Keratinocyte (primary cell): Measurements from ENCODE around the gene GRK1. TPM values are rescaled to one million over a fixed set of nuclear protein-coding genes. Genes with fewer than 3 reads are reported as not detected.

Source experiments
- DNase-seq: peaks from one replicate; pipeline ENCODE4 v3.0.0-alpha.2; 2011; ENCODE audit warnings: low read depth, missing footprints, low spot score
- FAIRE-seq: peaks from 2 replicates; lab custom pipeline; 2011; peaks lifted over from hg19 to GRCh38; lab: Jason Lieb, UNC
- H2AFZ ChIP-seq: 2 replicates; pipeline ENCODE4 v1.6.0; 2012; ENCODE audit warnings: low read length, control low read depth, inconsistent platforms; ENCODE audit not compliant: control insufficient read depth
- H3K27ac ChIP-seq: 2 replicates; pipeline ENCODE4 v1.5.1; 2011; ENCODE audit warnings: low read length; ENCODE audit not compliant: control insufficient read depth, insufficient read depth
- H3K27me3 ChIP-seq: 3 replicates; pipeline ENCODE4 v1.6.0; 2011; ENCODE audit warnings: low read length; ENCODE audit not compliant: control insufficient read depth, insufficient read depth; ENCODE audit errors: extremely low read depth
- H3K36me3 ChIP-seq, 2 experiments: 2 replicates in 1 of 2; 3 replicates in 1 of 2; pipeline ENCODE4 v1.5.1; 2011; ENCODE audit warnings: low read length in 2 of 2, mild to moderate bottlenecking in 1 of 2; ENCODE audit not compliant: control insufficient read depth in 2 of 2, insufficient read depth in 2 of 2; ENCODE audit errors: extremely low read depth in 1 of 2
- H3K4me1 ChIP-seq: 3 replicates; pipeline ENCODE4 v1.5.1; 2011; ENCODE audit warnings: low read length; ENCODE audit not compliant: control insufficient read depth, insufficient read depth; ENCODE audit errors: extremely low read depth
- H3K4me2 ChIP-seq: 3 replicates; pipeline ENCODE4 v1.6.0; 2011; ENCODE audit warnings: low read depth, low read length; ENCODE audit not compliant: control insufficient read depth, insufficient read depth; ENCODE audit errors: extremely low read depth
- H3K4me3 ChIP-seq, 3 experiments: fragments of 200-600 bp in 1 of 3; sonication (generic) in 1 of 3; 2 replicates in 2 of 3; 3 replicates in 1 of 3; pipeline ENCODE4 v1.5.1; 2011 to 2016; ENCODE audit warnings: low read length in 3 of 3, mild to moderate bottlenecking in 3 of 3, control low read depth in 2 of 3, inconsistent platforms in 1 of 3, low read depth in 1 of 3, mixed read lengths in 1 of 3, mixed run types in 1 of 3, moderate library complexity in 1 of 3; ENCODE audit not compliant: control insufficient read depth in 2 of 3, insufficient read depth in 2 of 3; ENCODE audit errors: extremely low read depth in 1 of 3
- H3K79me2 ChIP-seq: 2 replicates; pipeline ENCODE4 v1.6.0; 2012; ENCODE audit warnings: low read length; ENCODE audit not compliant: control insufficient read depth, insufficient read depth
- H3K9ac ChIP-seq: 3 replicates; pipeline ENCODE4 v1.6.0; 2011; ENCODE audit warnings: low read length; ENCODE audit not compliant: control insufficient read depth, insufficient read depth; ENCODE audit errors: extremely low read depth
- H3K9me1 ChIP-seq: 3 replicates; pipeline ENCODE4 v1.6.0; 2011; ENCODE audit warnings: low read length; ENCODE audit not compliant: control insufficient read depth, insufficient read depth; ENCODE audit errors: extremely low read depth
- H3K9me3 ChIP-seq: 2 replicates; pipeline ENCODE4 v1.5.1; 2012; ENCODE audit warnings: low read depth, low read length; ENCODE audit not compliant: control insufficient read depth
- H4K20me1 ChIP-seq: 3 replicates; pipeline ENCODE4 v1.6.0; 2011; ENCODE audit warnings: low read length; ENCODE audit not compliant: control insufficient read depth, insufficient read depth; ENCODE audit errors: extremely low read depth
- EZH2 ChIP-seq: IDR thresholded peaks from one replicate; pipeline ENCODE4 v1.6.1; 2012; ENCODE audit warnings: inconsistent platforms, mild to moderate bottlenecking, low read length, moderate library complexity
- dilution Hi-C: fragments of 300-500 bp; cut with MboI; formaldehyde crosslinking; loops from one replicate; pipeline ENCODE4 v1.7.0; 2020; ENCODE audit warnings: low sequenced_read_pairs; ENCODE audit not compliant: extremely low pct_ligation_motif_present
- polyA plus RNA-seq, 5 experiments: library from polyadenylated mRNA; depleted of rRNA in 3 of 5; stranded (reverse) in 3 of 5; stranded (forward) in 1 of 5; unstranded in 1 of 5; fragments of >200 nt; gene quantifications; 1 replicate in 1 of 5; 2 replicates in 3 of 5; 3 replicates in 1 of 5; pipeline versions ENCODE4 v1.2.1 to v1.2.3, GENCODE V29; 2011 to 2012; ENCODE audit warnings: missing spikeins in 2 of 5, low read depth in 1 of 5, low replicate concordance in 1 of 5
- TF ChIP-seq, protein P1 (sequence below), 3 experiments: IDR thresholded peaks in 1 of 3; conservative IDR thresholded peaks in 1 of 3; optimal IDR thresholded peaks in 1 of 3; 2 replicates in 2 of 3; 3 replicates in 1 of 3; pipeline versions ENCODE3 to v1.5.1; 2011; ENCODE audit warnings: low read length in 3 of 3, mild to moderate bottlenecking in 3 of 3, moderate library complexity in 2 of 3, control low read depth in 1 of 3, inconsistent platforms in 1 of 3; ENCODE audit not compliant: insufficient read depth in 2 of 3; ENCODE audit errors: extremely low read depth in 1 of 3

The GRK1 gene
- polyA plus RNA-seq, 1 donor (not counting 4 experiments of a cell fraction or from before 2014, with no cell fraction given), result not detected

DNA sequence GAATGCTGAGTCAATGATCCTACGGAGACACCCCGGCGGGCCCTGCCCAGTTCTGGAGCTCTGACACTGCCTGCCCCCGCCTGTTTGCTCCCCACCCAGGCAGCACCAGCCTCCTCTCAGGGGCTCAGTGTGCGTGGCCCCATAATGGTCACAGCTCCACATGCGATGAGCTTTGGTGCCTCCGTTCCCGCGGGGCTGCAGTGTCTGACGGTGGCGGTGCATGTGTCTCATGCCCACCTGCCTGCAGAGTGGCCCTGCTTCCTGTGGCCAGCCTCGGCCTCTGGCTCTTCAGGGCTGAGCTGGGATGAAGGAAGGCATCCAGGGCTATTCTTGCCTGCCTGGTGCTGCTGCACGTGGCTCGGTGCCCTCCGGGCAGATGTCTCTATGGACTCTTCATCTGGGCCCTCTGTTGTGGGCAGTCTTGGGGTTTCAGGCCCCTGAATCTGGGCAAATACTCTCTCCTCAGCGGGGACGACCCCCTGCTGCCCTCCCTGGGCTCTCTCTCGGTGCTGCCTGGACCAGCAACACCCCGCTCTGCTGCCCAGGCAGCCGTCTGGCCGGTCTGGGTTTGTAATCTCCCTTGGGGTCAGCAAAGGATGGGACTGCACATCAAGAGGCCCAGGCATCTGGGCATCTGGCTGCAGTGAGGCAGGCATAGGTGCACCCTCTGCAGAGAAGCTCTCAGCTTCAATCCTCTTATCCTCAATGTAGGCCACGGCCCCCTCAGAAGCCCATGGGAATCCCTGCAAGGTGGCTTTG is 72.7 kb downstream of the GRK1 start:
- dilution Hi-C loops, result no loop called here
- TF ChIP-seq, protein P1, sequence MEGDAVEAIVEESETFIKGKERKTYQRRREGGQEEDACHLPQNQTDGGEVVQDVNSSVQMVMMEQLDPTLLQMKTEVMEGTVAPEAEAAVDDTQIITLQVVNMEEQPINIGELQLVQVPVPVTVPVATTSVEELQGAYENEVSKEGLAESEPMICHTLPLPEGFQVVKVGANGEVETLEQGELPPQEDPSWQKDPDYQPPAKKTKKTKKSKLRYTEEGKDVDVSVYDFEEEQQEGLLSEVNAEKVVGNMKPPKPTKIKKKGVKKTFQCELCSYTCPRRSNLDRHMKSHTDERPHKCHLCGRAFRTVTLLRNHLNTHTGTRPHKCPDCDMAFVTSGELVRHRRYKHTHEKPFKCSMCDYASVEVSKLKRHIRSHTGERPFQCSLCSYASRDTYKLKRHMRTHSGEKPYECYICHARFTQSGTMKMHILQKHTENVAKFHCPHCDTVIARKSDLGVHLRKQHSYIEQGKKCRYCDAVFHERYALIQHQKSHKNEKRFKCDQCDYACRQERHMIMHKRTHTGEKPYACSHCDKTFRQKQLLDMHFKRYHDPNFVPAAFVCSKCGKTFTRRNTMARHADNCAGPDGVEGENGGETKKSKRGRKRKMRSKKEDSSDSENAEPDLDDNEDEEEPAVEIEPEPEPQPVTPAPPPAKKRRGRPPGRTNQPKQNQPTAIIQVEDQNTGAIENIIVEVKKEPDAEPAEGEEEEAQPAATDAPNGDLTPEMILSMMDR (optimal IDR thresholded peaks at IDR 0.05 in 1 of 3, IDR thresholded peaks at IDR 0.05 in 1 of 3, conservative IDR thresholded peaks at IDR 0.05 in 1 of 3; ENCODE audit: extremely low read depth in 1 of 3, insufficient read depth in 2 of 3, low read length in 3 of 3), result no peak
- no peak for TF ChIP-seq EZH2
- H3K9me1 ChIP-seq, result no peaks in the 10 kb centered on the region

DNA sequence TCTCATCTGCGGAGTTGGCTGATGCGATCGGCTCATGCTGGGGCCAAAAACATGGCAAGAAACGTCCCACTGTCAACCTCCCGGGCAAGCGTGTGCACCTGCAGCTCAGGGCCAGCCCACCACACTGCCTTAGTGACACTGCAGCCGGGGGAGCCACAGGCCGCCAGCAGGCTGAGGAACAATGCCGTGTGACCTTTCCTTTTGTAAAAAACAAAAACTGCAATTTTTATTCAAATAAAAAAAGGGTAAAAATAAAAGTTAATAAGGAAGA is 73.2 kb downstream of the GRK1 start:
- dilution Hi-C loops, result no loop called here
- FAIRE-seq, result no peak
- Histone ChIP-seq H3K4me3 (no peak overlapping the region), H3K4me1 (peaks cover 2% of the 10 kb centered on the region), H2AFZ (no peak overlapping the region), H3K9me1 (no peaks in the 10 kb centered on the region), H3K36me3 (no peaks in the 10 kb centered on the region), H3K27me3 (peaks cover 18% of the 10 kb centered on the region), H3K9ac (no peak overlapping the region), H4K20me1 (peaks cover 2% of the 10 kb centered on the region), H3K79me2 (no peaks in the 10 kb centered on the region), H3K9me3 (no peaks in the 10 kb centered on the region), H3K4me2 (no peak overlapping the region), H3K27ac (no peak overlapping the region)
- TF ChIP-seq, protein P1 (optimal IDR thresholded peaks at IDR 0.05 in 1 of 3, IDR thresholded peaks at IDR 0.05 in 1 of 3, conservative IDR thresholded peaks at IDR 0.05 in 1 of 3; ENCODE audit: extremely low read depth in 1 of 3, insufficient read depth in 2 of 3, low read length in 3 of 3), result no peak
- DNase-seq, result no peak

More for the DNA sequence above, 72.7 kb downstream of the GRK1 start:
- no peak overlapping the region for H3K4me3 ChIP-seq
- no peaks in the 10 kb centered on the region for H3K79me2 ChIP-seq
- H3K4me1 ChIP-seq, result peaks cover 2% of the 10 kb centered on the region
- H3K36me3 ChIP-seq, result no peaks in the 10 kb centered on the region
- H3K27me3 ChIP-seq, result peaks cover 18% of the 10 kb centered on the region
- H3K4me2 ChIP-seq, result no peak overlapping the region
- FAIRE-seq (no peak), DNase-seq (no peak)
- H2AFZ ChIP-seq, result no peak overlapping the region
- H3K9ac ChIP-seq, result no peak overlapping the region
- no peaks in the 10 kb centered on the region for H3K9me3 ChIP-seq
- H3K27ac ChIP-seq, result no peak overlapping the region
- H4K20me1 ChIP-seq, result peaks cover 2% of the 10 kb centered on the region
